Subcutaneous abdominal adipose tissue (tissue), 5 donors: ENCODE data around the gene MACROD2.

ENCODE experiments used
- H3K27ac ChIP-seq: one replicate; pipeline ENCODE4 v1.7.0; 2013; ENCODE audit warnings: low read depth, mild to moderate bottlenecking, inconsistent platforms, low read length, moderate library complexity
- H3K27me3 ChIP-seq, 5 donors: one replicate each; pipeline ENCODE4 v1.7.0; 2013; ENCODE audit warnings: low read length in 5 of 5, inconsistent platforms in 1 of 5; ENCODE audit not compliant: control insufficient read depth in 5 of 5, insufficient read depth in 4 of 5
- H3K36me3 ChIP-seq, 5 donors: one replicate each; pipeline ENCODE4 v1.7.0; 2013; ENCODE audit warnings: low read length in 5 of 5; ENCODE audit not compliant: control insufficient read depth in 5 of 5, insufficient read depth in 5 of 5
- H3K4me1 ChIP-seq, 5 donors: one replicate each; pipeline ENCODE4 v1.7.0; 2013; ENCODE audit warnings: low read length in 5 of 5, mild to moderate bottlenecking in 3 of 5, moderate library complexity in 1 of 5; ENCODE audit not compliant: control insufficient read depth in 5 of 5, insufficient read depth in 5 of 5
- H3K4me3 ChIP-seq, 5 donors: one replicate each; pipeline ENCODE4 v1.7.0; 2013; ENCODE audit warnings: low read length in 5 of 5, low read depth in 1 of 5
- H3K9ac ChIP-seq, 5 donors: one replicate each; pipeline ENCODE4 v1.7.0; 2013; ENCODE audit warnings: low read length in 5 of 5, mild to moderate bottlenecking in 4 of 5, moderate library complexity in 3 of 5
- H3K9me3 ChIP-seq, 5 donors: one replicate each; pipeline ENCODE4 v1.7.0; 2013; ENCODE audit warnings: low read length in 5 of 5; ENCODE audit not compliant: control insufficient read depth in 5 of 5
- donor health status: healthy.
- donor health status: healthy.
- donor health status: healthy.
- donor health status: healthy.
- donor health status: healthy.

Gene MACROD2

GRCh38 chr20:15061061-15061430 is 1065.7 kb downstream of the MACROD2 start:
- Histone ChIP-seq H3K36me3 (no peaks in the 10 kb centered on the region), H3K27me3 (no peaks in the 10 kb centered on the region), H3K4me3 (no peak overlapping the region), H3K9ac (no peak overlapping the region), H3K27ac (no peak overlapping the region), H3K4me1 (no peaks in the 10 kb centered on the region), H3K9me3 (no peaks in the 10 kb centered on the region)

- H3K27ac ChIP-seq, result no peak overlapping the region
- no peaks in the 10 kb centered on the region for H3K27me3 ChIP-seq
- no peaks in the 10 kb centered on the region for H3K36me3 ChIP-seq
- no peaks in the 10 kb centered on the region for H3K9me3 ChIP-seq
- H3K4me3 ChIP-seq, result no peak overlapping the region
- no peak overlapping the region for H3K9ac ChIP-seq
- no peaks in the 10 kb centered on the region for H3K4me1 ChIP-seq
Observed at GRCh38 chr20:15061955-15062354, 1066.6 kb downstream of the MACROD2 start.

GRCh38 chr20:15063081-15063480 is 1067.8 kb downstream of the MACROD2 start:
- Histone ChIP-seq H3K9ac (no peak overlapping the region), H3K9me3 (no peaks in the 10 kb centered on the region), H3K27me3 (no peaks in the 10 kb centered on the region), H3K4me3 (no peak overlapping the region), H3K27ac (no peak overlapping the region), H3K4me1 (no peaks in the 10 kb centered on the region), H3K36me3 (no peaks in the 10 kb centered on the region)

GRCh38 chr20:15064741-15065140 is 1069.4 kb downstream of the MACROD2 start:
- Histone ChIP-seq H3K9ac (no peak overlapping the region), H3K9me3 (peaks cover 0 to 3% (median 0%) of the 10 kb centered on the region in 5 donors), H3K27me3 (no peaks in the 10 kb centered on the region), H3K27ac (no peak overlapping the region), H3K4me3 (no peak overlapping the region), H3K36me3 (no peaks in the 10 kb centered on the region), H3K4me1 (no peaks in the 10 kb centered on the region)

GRCh38 chr20:15065794-15066193 is 1070.5 kb downstream of the MACROD2 start:
- H3K9ac ChIP-seq, result no peak overlapping the region
- H3K36me3 ChIP-seq, result no peaks in the 10 kb centered on the region
- H3K4me1 ChIP-seq, result no peaks in the 10 kb centered on the region
- H3K9me3 ChIP-seq, result peaks cover 0 to 3% (median 0%) of the 10 kb centered on the region in 5 donors
- no peak overlapping the region for H3K27ac ChIP-seq
- H3K27me3 ChIP-seq, result no peaks in the 10 kb centered on the region
- H3K4me3 ChIP-seq, result no peak overlapping the region

GRCh38 chr20:15068486-15068885 is 1073.2 kb downstream of the MACROD2 start:
- peaks cover 0 to 3% (median 0%) of the 10 kb centered on the region in 5 donors for H3K9me3 ChIP-seq
- H3K4me1 ChIP-seq, result no peaks in the 10 kb centered on the region
- H3K36me3 ChIP-seq, result no peaks in the 10 kb centered on the region
- no peak overlapping the region for H3K9ac ChIP-seq
- H3K27me3 ChIP-seq, result no peaks in the 10 kb centered on the region
- H3K4me3 ChIP-seq, result no peak overlapping the region
- H3K27ac ChIP-seq, result no peak overlapping the region

- Histone ChIP-seq H3K4me1 (no peaks in the 10 kb centered on the region), H3K27me3 (no peaks in the 10 kb centered on the region), H3K36me3 (no peaks in the 10 kb centered on the region), H3K27ac (no peak overlapping the region), H3K9me3 (peaks cover 0 to 3% (median 0%) of the 10 kb centered on the region in 5 donors), H3K4me3 (no peak overlapping the region), H3K9ac (no peak overlapping the region)
Observed at GRCh38 chr20:15069355-15069754, 1074.0 kb downstream of the MACROD2 start.

GRCh38 chr20:15071085-15071808 is 1075.9 kb downstream of the MACROD2 start:
- H3K36me3 ChIP-seq, result no peaks in the 10 kb centered on the region
- H3K9ac ChIP-seq, result no peak overlapping the region
- H3K4me1 ChIP-seq, result no peaks in the 10 kb centered on the region
- no peak overlapping the region for H3K4me3 ChIP-seq
- no peak overlapping the region for H3K27ac ChIP-seq
- H3K9me3 ChIP-seq, result peaks cover 0 to 3% (median 0%) of the 10 kb centered on the region in 5 donors
- H3K27me3 ChIP-seq, result no peaks in the 10 kb centered on the region

GRCh38 chr20:15072316-15072715 is 1077.0 kb downstream of the MACROD2 start:
- Histone ChIP-seq H3K9ac (no peak overlapping the region), H3K9me3 (peaks cover 0 to 3% (median 0%) of the 10 kb centered on the region in 5 donors), H3K4me1 (no peaks in the 10 kb centered on the region)

GRCh38 chr20:15075586-15075985 is 1080.3 kb downstream of the MACROD2 start:
- no peaks in the 10 kb centered on the region for H3K4me1 ChIP-seq
- H3K4me3 ChIP-seq, result no peak overlapping the region
- no peak overlapping the region for H3K27ac ChIP-seq
- H3K9me3 ChIP-seq, result no peaks in the 10 kb centered on the region
- no peak overlapping the region for H3K9ac ChIP-seq
- no peaks in the 10 kb centered on the region for H3K36me3 ChIP-seq
- no peaks in the 10 kb centered on the region for H3K27me3 ChIP-seq

More at GRCh38 chr20:15072316-15072715, 1077.0 kb downstream of the MACROD2 start:
- no peaks in the 10 kb centered on the region for H3K36me3 ChIP-seq
- no peak overlapping the region for H3K27ac ChIP-seq
- H3K27me3 ChIP-seq, result no peaks in the 10 kb centered on the region
- no peak overlapping the region for H3K4me3 ChIP-seq
